ENCODE measurements around the gene CXCR3.
"Not testable (repeated sequence)": the region's sequence is repeated elsewhere in the genome, so short reads cannot be mapped to it uniquely, and the experiment has no call there.

Gene CXCR3

GRCh38 chrX:71618303-71618721, at the start of gene CXCR3:
TSS of gene CXCR3 (minus strand) at chrX:71618511. CDS start at chrX:71618449, 62 bp downstream.
- no peak for DNase-seq

DNA sequence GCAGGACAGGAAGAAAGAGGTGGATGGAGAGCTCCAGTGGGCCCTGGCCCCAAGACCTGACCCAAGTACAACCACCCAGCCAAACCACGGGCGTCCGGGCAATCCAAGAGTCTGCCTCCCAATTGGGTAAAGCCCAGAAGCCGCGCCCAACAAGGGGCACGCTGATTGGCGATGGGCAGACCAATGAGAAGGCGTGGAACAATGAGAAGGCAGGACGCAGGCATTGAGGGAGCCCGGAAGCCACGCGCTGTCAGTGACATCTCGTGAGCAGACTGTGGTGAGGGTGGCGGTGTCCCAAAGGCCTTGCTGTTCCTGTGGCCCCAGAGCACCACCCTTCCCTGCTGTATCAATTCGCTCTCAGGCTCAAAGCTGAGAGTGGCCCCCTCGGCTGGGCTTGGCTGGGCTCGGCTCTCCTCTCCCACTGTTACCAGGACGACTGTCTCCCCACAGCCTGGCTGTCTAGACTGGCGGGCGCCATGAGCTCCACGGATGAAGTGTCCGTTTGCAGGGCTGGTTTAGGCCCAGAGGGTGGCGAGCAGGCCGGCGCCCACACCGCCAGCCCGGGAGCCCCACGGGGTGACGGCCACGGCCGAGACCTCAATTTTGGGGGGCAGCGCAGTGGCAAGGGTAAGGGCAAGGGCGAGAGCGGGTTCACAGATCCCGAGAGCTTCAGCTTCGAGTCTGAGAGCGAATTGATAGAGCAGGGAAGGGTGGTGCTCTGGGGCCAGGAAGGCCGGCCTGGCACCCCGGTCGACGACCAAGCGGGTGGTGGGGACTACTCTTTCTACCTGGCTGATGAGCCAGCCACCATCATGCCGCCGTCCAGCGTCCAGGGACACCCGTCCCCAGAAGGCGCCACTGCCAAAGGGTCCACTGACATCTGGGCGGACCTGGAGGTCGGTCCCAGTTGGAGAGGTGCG, 49.3 kb upstream of the CXCR3 start, which contains the start of gene LOC101059915:
LOC101059915 (plus strand) TSS at position 219 of the 920 bp plus-strand sequence.
- no peak for DNase-seq

- no peak for DNase-seq
Observed at GRCh38 chrX:71666240-71667223, 48.2 kb upstream of the CXCR3 start.

DNA sequence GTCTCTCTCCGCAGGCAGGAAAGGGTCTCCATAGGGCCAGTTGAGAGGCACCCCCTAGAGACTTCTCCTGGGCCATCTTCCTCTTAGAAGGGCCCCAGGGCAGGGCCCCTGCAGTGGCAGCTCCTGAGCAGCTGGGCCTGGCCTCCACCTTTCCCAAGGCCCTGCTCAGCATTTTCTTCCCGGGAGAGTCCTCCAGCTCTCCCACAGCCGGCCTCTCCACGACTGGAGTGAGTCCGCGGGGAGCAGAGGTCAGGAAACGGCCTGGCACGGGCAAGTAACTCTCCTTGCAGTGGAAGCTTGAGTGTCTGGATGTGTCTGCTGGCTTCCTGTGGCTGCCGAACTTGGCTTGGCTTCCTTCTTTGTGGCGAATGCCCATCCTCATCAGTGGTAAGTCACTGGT, 47.4 kb upstream of the CXCR3 start:
- no peak for DNase-seq

DNA sequence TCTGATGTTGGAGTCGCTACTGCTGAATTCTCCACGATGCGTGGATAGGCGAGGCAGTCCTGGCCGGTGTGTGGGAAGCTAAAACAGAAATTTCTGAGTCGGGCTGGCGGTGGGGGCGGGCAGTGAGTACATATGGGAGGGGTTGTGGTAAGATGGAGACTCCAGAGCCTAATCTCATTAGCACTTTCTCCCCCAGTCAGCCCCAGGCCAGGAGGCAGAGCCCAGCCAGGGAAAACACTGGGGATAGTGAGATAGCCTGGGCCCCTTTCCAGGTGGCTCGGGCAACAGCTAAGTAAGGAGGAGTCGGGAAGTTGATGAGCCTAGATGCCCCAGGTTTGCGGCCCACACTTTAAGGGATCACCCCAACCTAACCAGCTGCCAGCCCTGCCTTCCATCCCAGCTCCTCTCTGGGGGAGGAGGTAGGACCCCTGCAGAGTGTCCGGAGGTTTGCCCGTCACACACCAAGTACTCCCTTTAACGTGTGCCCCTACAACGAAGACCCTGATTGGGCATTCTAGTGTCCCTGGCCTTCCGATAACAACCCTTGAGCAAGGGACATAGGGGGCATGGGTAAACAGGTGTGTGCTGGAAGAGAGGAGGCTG, 46.7 kb upstream of the CXCR3 start:
- DNase-seq, result no peak

DNA sequence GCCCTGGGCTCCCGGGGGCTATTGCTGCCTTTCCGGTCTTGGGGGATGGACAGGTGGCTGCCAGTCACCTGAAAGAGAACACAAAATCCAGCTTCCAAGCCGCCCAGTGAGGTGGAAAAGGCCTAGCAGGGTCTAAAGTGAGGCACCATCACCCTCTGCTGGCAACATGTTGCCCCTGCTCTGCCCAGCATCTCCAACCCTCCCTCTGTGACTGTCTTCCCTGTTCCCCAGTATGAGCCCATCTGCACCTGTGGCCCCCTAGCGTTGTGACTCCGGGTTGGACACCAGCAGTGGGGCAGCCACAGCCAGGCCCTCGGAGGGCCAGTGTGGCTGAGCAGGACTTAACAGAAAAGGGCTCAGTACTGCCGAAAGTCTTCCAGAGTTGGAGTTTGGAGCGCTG, 45.9 kb upstream of the CXCR3 start:
- DNase-seq, result not testable (repeated sequence)

GRCh38 chrX:71663238-71663637, 44.9 kb upstream of the CXCR3 start:
- not testable (repeated sequence) for DNase-seq

GRCh38 chrX:71662654-71663053, 44.3 kb upstream of the CXCR3 start:
- not testable (repeated sequence) for DNase-seq

DNA sequence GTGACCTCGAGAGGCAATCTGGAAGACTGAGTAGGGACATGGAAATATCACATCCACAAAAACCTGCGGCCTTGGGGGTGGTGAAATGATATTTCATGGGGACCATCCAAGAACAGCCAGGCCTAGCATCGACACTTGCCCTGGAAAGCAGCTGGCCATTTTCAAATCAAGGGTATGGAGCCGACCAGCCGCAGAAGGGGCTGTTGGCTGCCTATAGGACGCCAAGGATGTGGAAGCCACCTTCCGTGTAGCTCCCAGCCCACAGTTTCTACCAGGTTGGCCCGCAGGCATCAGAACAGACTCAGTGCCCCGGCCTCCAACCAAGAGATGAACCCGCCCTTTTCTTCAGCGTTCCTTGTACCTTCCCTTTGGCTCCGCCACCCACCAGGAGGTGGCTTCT, 43.6 kb upstream of the CXCR3 start:
- no peak for DNase-seq

- DNase-seq, result no peak
Observed at GRCh38 chrX:71660562-71661416, 42.5 kb upstream of the CXCR3 start.

DNA sequence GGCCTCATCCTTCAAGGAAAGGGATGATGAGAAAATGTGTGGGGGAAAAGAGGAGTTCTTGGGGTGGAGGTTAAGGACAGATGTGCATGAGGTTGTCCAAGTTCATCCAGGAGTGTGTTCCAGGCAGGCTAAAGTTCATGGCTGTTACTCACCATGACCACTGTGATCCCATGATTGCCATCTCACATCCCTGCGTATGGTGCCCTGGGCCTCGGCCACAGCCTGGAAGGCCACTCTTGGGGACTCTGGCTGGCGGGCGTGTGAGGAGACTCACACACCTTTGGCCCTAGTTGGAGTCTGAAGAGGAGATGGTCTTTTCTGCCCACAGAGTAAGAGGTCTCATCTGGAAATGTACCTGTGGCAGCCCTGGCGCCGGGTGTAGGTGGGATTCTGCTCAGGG, 41.6 kb upstream of the CXCR3 start:
- DNase-seq, result no peak

DNA sequence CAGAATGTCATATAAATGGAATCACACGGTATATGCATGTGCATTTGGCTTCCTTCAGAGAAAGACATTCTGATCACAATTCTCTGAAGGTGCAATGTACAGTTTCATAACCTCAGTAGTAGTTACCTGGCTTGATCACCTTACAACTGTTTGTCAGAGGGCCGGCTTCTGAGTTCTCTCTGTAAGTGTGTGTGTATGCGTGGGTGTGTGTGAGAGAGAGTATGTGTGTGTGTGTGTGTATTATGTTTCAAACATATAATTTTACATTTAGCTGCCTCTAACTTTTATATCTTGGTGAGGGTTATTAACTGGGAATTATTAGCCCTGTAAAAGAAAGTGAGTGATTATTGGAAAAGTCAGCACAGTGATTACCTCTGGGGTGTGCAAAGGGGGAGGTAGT, 41.0 kb upstream of the CXCR3 start:
- no peak for DNase-seq

DNA sequence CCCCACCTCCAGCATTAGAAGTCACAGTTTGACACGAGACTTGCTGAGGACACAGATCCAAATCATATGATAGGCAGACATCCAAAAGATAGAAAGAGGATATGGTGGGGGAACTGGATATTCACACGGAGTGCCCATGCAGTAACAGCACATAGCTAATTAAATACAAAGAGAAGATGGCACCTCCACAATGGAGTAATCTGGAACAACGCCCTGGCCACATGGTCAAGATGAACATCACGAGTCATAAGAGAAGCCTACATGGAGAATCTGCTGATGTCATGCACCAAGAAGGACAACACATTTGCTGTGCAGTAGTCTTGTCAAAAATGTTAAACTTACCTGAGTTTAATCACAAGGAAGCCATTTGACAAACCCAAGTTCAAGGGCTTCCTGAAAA, 39.0 kb upstream of the CXCR3 start:
- DNase-seq, result no peak

DNA sequence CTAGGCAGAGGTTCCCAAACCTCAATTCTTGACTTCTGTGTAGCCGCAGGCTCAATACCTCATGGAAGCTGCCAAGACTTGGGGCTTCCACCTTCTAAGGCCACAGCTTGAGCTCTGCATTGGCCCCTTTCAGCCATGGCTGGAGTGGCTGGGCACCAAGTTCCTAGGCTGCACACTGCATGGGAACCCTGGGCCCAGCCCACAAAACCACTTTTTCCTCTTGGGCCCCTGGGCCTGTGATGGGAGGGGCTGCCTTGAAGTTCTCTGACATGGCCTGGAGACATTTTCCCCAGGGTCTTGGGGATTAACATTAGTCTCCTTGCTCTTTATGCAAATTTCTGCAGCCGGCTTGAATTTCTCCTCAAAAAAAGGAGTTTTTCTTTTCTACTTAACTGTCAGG, 35.0 kb upstream of the CXCR3 start:
- DNase-seq, result no peak

GRCh38 chrX:71652405-71652804, 34.1 kb upstream of the CXCR3 start:
- DNase-seq, result peak; percentile 7

DNA sequence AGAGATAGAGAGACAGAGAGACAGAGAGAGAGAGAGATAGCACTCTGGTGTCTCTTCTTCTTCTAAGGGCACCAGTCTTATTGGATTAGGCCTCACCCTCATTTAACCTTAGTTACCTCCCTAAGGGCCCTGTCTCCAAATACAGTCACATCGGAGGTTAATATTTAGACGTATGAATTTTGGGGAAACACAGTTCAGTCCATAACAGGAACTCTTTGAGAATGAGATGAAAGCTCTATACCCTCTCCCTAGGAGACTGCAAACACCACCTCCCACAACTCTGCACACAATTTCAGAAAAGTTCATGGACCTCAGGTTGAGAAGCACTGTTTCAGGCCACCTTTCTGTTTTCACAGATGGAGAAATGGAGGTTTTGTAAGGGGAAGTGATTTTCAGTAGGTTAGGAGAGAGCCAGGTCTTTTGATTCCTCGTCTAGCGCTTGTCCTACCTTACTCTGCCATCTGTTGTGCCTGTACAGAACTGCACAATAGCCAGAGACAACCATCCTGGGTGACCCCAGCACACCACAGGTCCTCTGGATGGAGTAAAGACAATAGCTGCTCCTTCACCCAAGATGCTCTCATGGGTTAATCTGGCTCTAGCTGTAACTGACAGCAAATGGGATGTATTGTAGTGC, 32.1 kb upstream of the CXCR3 start:
- no peak for DNase-seq

GRCh38 chrX:71644406-71644805, 26.1 kb upstream of the CXCR3 start:
- not testable (repeated sequence) for DNase-seq

DNA sequence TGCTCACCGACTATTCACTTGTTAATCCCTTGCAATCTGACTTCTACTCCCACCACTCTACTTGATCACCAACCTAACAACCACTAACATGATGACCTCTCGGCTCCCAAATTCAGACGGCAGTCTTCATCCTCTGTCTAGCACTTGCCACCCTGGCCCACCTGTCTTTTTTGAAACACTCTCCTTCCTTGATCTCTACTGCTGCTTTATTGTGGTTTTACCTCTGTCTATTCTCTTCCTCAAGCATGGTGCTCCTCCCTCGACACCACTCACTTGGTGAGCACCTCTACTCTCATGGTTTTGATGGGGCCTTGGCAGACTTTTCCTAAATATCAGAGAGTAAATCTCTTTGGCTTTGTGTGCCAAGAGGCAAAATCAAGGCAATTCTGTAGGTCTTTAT, 21.7 kb upstream of the CXCR3 start:
- DNase-seq, result no peak

DNA sequence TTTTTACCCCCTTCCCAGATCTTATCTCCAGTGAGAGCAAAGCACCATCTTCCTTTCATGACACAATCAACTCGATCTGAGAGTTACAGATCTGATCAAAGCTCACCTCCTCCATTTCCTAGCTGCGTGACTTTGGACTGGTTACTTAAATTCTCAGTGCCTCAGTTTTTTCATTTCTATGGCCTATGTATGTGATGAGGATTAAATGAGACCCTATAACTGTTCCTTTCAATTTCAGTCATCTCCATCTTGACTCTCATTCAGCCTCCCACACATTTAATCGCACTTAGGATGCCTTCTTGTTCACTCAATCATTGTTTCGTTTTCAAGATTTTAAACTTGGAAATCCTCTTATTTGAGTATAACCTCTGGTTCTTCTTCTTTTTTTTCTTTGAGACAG, 20.1 kb upstream of the CXCR3 start:
- no peak for DNase-seq

DNA sequence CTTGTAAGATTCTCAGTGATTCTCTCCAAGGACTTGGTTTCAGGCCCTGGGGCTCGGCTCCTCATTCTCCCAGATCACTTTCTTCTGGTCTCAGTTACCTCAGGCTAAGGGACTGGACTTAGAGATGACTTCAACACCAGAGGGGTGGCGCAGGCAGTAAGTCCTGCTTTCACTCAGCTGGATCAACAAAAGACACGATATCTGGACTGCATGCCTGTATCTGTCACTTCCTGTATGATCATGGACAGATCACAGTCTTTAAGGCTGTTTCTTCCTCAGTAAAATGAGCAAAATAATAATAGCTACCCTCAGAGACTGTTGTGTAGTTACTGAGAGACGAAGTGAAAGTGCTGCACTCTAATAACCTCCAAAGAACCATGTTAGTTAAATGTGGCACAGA, 19.5 kb upstream of the CXCR3 start:
- no peak for DNase-seq

DNA sequence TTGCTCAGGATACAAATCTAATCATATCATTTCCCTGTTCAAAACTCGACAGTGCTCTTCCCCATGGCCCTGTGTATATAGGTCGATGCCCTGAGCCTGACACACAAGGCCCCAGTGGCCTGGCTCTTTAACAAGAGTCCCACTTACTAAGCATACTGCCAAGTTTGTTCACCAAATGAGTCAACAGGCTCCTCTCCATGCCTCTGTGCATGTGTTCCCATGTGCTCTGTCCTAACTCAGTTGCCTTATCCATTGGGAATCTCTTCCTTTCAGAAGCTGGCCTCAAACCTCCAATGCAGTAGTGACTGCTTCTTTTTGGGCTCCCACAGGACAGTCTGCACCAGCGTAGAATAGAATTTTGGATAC, 18.9 kb upstream of the CXCR3 start:
- no peak for DNase-seq

All from kidney glomerular epithelial cell (primary cell).